BJ (cell line): ENCODE results near the gene SDCCAG8. TPM values are rescaled to one million over a fixed set of nuclear protein-coding genes. Genes with fewer than 3 reads are reported as not detected.

Experiments used
- CTCF ChIA-PET: fragments of 350-600 bp; formaldehyde crosslinking; extraction: SDS; loops from one replicate; lab custom pipeline; 2021; ENCODE audit warnings: antibody characterized with exemption, inconsistent platforms; lab: Yijun Ruan, JAX
- POLR2A ChIA-PET: fragments of 300-600 bp; sonication (Branson Sonifier 250); formaldehyde crosslinking; extraction: SDS; loops from one replicate; lab custom pipeline; 2021; ENCODE audit warnings: antibody characterized with exemption; lab: Charles Lee
- DNase-seq: peaks from one replicate; pipeline ENCODE4 v3.0.0-alpha.2; 2011; ENCODE audit warnings: low read depth
- H3K27me3 ChIP-seq: 2 replicates; pipeline ENCODE4 v1.6.0; 2011; ENCODE audit warnings: low read length; ENCODE audit not compliant: control insufficient read depth, insufficient read depth
- H3K36me3 ChIP-seq: 2 replicates; pipeline ENCODE4 v1.5.1; 2011; ENCODE audit warnings: low read length; ENCODE audit not compliant: control insufficient read depth, insufficient read depth
- H3K4me3 ChIP-seq: 2 replicates; pipeline ENCODE4 v1.5.1; 2011; ENCODE audit warnings: low read depth, mild to moderate bottlenecking, control low read depth, low read length
- polyA plus RNA-seq: library from polyadenylated mRNA; depleted of rRNA; stranded (reverse); fragments of >200 nt; gene quantifications from 2 replicates; pipeline ENCODE4 v1.2.3, GENCODE V29; 2011
- TF ChIP-seq, protein P1 (sequence below): IDR thresholded peaks from 2 replicates; pipeline ENCODE4 v1.5.1; 2011; ENCODE audit warnings: low read depth, mild to moderate bottlenecking, control low read depth, inconsistent platforms, low read length, moderate library complexity; ENCODE audit not compliant: insufficient read depth

Gene SDCCAG8
- polyA plus RNA-seq, 1 experiment: 17.0 TPM

DNA sequence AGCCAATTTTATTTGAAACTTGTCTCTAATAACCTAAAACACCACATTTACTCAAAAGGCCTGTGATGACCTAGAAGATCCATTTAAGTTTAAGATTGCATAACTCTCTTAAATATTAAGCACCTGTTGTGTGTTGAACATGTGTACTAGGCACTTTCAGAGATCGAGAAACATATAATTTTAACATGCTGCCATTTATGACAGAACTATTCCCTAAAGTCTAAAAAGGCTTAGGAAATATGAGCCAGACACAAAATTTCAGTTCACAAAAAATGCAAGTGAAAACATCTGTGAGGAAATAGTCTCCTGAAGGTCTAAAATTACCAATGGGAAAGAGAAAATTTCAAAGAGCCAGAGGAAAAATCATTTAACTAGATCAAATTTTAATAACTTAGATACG, 38.5 kb upstream of the SDCCAG8 start:
- TF ChIP-seq, protein P1, sequence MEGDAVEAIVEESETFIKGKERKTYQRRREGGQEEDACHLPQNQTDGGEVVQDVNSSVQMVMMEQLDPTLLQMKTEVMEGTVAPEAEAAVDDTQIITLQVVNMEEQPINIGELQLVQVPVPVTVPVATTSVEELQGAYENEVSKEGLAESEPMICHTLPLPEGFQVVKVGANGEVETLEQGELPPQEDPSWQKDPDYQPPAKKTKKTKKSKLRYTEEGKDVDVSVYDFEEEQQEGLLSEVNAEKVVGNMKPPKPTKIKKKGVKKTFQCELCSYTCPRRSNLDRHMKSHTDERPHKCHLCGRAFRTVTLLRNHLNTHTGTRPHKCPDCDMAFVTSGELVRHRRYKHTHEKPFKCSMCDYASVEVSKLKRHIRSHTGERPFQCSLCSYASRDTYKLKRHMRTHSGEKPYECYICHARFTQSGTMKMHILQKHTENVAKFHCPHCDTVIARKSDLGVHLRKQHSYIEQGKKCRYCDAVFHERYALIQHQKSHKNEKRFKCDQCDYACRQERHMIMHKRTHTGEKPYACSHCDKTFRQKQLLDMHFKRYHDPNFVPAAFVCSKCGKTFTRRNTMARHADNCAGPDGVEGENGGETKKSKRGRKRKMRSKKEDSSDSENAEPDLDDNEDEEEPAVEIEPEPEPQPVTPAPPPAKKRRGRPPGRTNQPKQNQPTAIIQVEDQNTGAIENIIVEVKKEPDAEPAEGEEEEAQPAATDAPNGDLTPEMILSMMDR: no peak
- no peaks in the 10 kb centered on the region for H3K27me3 ChIP-seq
- ChIA-PET POLR2A (no interaction called here), CTCF (no interaction called here)
- H3K36me3 ChIP-seq: peaks cover 4% of the 10 kb centered on the region
- no peak for DNase-seq
- H3K4me3 ChIP-seq: no peak overlapping the region

DNA sequence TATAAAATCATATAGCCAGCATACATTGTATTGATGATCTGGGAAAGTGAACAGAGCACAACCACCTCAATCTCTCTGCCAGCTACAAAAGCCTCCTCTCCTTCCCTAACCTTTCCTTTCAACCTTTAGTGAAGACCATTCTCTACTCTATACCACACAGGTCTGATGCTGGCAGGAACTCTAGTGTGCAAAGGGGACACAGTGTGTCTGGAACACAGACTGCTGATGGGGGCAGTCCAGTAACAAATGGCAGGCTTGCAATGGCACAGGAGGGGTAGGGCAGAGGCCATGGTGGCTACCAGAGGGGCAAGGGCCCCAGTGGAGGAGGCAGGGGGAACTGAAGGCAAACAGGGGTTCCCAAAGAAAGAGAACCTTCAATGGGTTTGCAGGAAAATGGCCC, 37.8 kb upstream of the SDCCAG8 start:
- Histone ChIP-seq H3K4me3 (no peak overlapping the region), H3K36me3 (peaks cover 4% of the 10 kb centered on the region), H3K27me3 (no peaks in the 10 kb centered on the region)
- ChIA-PET POLR2A (no interaction called here), CTCF (no interaction called here)
- TF ChIP-seq, protein P1: no peak
- no peak for DNase-seq

DNA sequence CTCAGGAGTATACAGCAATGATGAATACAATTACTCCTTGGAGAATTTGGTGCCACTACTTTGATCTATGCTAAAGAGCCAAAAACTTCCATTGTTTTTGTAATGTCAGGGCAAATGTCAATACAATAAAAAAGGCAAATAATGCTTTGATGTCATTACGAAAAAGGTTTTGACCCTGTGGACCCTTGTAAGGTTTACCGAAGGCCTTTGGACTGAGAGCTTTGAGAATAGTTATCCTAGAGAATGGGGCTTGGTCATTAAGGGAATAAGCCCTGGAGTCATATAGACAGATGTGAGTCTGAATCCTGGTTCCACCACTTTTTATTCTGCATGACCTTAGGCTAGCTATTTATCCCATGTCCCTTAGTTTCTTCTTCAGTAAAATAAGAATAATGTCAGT, 28.2 kb upstream of the SDCCAG8 start:
- TF ChIP-seq, protein P1: no peak
- ChIA-PET POLR2A (no interaction called here), CTCF (no interaction called here)
- H3K36me3 ChIP-seq: no peaks in the 10 kb centered on the region
- H3K4me3 ChIP-seq: no peak overlapping the region
- no peaks in the 10 kb centered on the region for H3K27me3 ChIP-seq
- DNase-seq: no peak

DNA sequence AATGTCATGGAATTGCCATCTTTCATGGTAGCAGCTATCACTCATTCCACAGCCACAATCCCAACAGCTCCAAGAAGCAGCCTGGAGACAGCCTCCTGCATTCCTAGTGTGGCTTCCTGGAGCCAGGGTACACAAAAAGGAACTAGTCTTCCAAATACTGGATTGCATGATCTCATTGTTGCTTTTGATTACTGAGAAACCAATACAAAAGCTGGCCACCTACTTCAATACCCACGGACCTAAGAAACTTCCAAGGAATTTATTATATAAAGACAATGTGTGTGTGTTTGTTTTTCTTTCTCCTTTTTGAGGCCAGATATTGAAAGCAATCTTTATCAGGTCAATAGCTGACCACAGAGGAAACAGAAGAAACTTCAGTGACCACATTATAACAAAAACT, 26.3 kb upstream of the SDCCAG8 start:
- Histone ChIP-seq H3K27me3 (no peaks in the 10 kb centered on the region), H3K36me3 (no peaks in the 10 kb centered on the region), H3K4me3 (no peak overlapping the region)
- DNase-seq: no peak
- POLR2A ChIA-PET: no interaction called here
- TF ChIP-seq, protein P1: no peak
- CTCF ChIA-PET: no interaction called here

DNA sequence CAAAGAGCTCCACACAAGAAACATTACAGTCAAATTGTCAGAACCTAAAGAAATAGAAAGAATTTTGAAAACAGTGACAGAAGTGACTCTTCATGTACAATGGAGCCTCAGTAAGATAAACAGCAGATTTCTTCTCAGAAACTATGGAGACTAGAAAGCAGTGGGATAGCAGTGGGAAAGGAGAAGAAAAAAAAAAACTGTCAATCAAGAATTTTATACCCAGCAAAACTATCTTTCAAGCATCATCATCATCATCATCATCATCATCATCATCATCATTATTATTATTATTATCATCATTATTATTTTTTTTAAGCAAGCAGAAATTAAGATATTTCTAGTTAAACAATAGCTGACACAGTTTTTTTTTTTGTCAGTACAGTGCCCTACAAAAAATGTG, 24.9 kb upstream of the SDCCAG8 start:
- H3K36me3 ChIP-seq: no peaks in the 10 kb centered on the region
- ChIA-PET POLR2A (no interaction called here), CTCF (interaction anchor here (0.7 kb wide), 1 partner anchor 1026 kb away, joined by 3 read pairs; no protein-coding TSS in a partner anchor)
- no peak overlapping the region for H3K4me3 ChIP-seq
- TF ChIP-seq, protein P1: no peak
- no peaks in the 10 kb centered on the region for H3K27me3 ChIP-seq
- DNase-seq: no peak
